ENCODE measurements around the gene PPA1.

DNA sequence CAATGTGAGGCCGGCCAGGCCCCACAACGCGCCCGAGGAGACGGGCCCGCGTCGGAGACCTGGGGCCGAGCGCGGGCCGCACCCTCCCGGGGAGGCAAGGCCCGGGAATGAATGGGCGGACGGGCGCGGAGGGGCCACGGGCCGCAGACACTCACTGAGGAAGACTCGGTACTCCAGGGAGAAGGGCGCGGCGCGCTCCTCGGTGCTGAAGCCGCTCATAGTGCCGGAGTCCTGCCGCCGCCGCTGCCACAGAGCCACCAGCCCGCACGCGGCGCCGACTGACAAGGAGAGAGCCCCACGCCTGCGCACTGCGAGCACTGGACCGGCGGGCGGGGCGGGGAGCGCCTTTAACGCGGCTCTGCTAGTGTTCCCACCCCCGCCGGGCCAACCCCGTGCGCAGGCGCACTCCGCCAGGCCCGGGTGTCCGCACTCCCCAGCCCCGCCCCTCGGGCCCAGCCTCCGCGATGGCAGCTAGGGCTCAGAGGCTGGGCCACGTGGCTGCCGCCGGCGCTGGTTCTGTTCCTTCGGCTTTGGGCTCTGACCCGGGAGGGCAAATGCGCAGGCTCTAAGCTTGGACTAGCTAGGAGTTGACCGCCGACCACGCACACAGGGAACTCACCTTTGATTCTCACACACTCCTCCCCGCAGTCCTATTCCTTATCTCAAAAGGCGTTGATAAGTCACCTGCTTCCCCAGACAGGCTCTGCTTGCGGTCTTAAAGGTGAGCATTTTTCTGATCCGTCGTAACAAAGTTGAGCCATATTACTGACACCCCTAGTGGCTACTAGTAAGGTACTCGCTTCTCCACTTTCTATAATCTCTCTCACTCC is at the start of gene PPA1:
- TF ChIP-seq CTCF (IDR thresholded peaks at IDR 0.05) (peak in 2 of 5 experiments; percentile 27 to 32), POLR2A (IDR thresholded peaks at IDR 0.05) (peak; percentile 69 to 92)
